Kidney (tissue), 14 donors: Measurements from ENCODE around the gene JAK1. TPM values are rescaled to one million over a fixed set of nuclear protein-coding genes. Genes with fewer than 3 reads are reported as not detected.

Experiments used
- DNase-seq, 5 donors: peaks; one replicate each; pipeline ENCODE4 v3.0.0-alpha.2; 2013 to 2020
- FAIRE-seq: peaks from 2 replicates; lab custom pipeline; 2012; peaks lifted over from hg19 to GRCh38; lab: Jason Lieb, UNC
- H3K27ac ChIP-seq, 2 donors: one replicate each; pipeline ENCODE4 v1.7.0; 2013; ENCODE audit warnings: low read depth in 2 of 2, low read length in 2 of 2, inconsistent platforms in 1 of 2
- H3K27me3 ChIP-seq: one replicate; pipeline ENCODE4 v1.7.1; 2013; ENCODE audit warnings: low read length, inconsistent platforms; ENCODE audit not compliant: control insufficient read depth, insufficient read depth
- H3K36me3 ChIP-seq, 3 donors: one replicate each; pipeline versions ENCODE4 v1.7.0 to v1.7.1; 2013; ENCODE audit warnings: low read length in 3 of 3, control low read depth in 1 of 3, inconsistent platforms in 1 of 3; ENCODE audit not compliant: insufficient read depth in 3 of 3, control insufficient read depth in 2 of 3
- H3K4me1 ChIP-seq, 3 donors: one replicate each; pipeline versions ENCODE4 v1.7.0 to v1.7.1; 2013; ENCODE audit warnings: low read length in 3 of 3, inconsistent platforms in 1 of 3, low read depth in 1 of 3; ENCODE audit not compliant: control insufficient read depth in 2 of 3, insufficient read depth in 2 of 3
- H3K4me3 ChIP-seq, 3 donors: one replicate each; pipeline versions ENCODE4 v1.7.0 to v1.8.1; 2013; ENCODE audit warnings: low read length in 3 of 3, control low read depth in 1 of 3, inconsistent platforms in 1 of 3
- H3K9ac ChIP-seq, 3 donors: one replicate each; pipeline versions ENCODE4 v1.7.0 to v1.7.1; 2013; ENCODE audit warnings: low read length in 3 of 3, control low read depth in 1 of 3, inconsistent platforms in 1 of 3
- H3K9me3 ChIP-seq, 3 donors: one replicate each; pipeline versions ENCODE4 v1.7.0 to v1.7.1; 2013; ENCODE audit warnings: low read length in 3 of 3, control low read depth in 1 of 3, inconsistent platforms in 1 of 3; ENCODE audit not compliant: control insufficient read depth in 2 of 3, insufficient read depth in 1 of 3
- intact Hi-C: fragments of 100-400 bp; cut with DNase I; formaldehyde crosslinking; loops from one replicate; pipeline ENCODE4 v1.11.1; 2022
- polyA plus RNA-seq: library from polyadenylated mRNA; stranded (reverse); fragments of 350-450 nt; fragmentation: Illumina TruSeq; extraction: RNeasy Lipid Tissue Mini Kit (QIAGEN cat#74804); gene quantifications from one replicate; pipeline ENCODE4 v1.2.3, GENCODE V29; 2014; ENCODE audit warnings: low read depth, low replicate concordance; ENCODE audit not compliant: insufficient read depth
- total RNA-seq: library from RNA; stranded (reverse); fragmentation: NEBNext Ultra II Directional; extraction: Animal tissue kit (Norgen Biotek cat#: 25700); gene quantifications from one replicate; pipeline ENCODE4 v1.2.1, GENCODE V29; 2021
- TF ChIP-seq, protein P1 (sequence below): IDR thresholded peaks from 3 replicates; pipeline ENCODE4 v1.5.1; 2012; ENCODE audit warnings: mild to moderate bottlenecking, moderate library complexity, borderline replicate concordance; ENCODE audit not compliant: insufficient read depth; ENCODE audit errors: extremely low read depth
- donor health status: control.
- donor health status: control.
- donor health status: control.
- donor health status: control.
- donor health status: control.
- donor health status: DM: yes; HTN: yes; CAD: no.
- donor health status: Normal renal cell carcinoma (clear cell type).

Gene JAK1
- total and polyA plus RNA-seq, 2 donors from 2014 or later, result 33.6 to 173 TPM

DNA sequence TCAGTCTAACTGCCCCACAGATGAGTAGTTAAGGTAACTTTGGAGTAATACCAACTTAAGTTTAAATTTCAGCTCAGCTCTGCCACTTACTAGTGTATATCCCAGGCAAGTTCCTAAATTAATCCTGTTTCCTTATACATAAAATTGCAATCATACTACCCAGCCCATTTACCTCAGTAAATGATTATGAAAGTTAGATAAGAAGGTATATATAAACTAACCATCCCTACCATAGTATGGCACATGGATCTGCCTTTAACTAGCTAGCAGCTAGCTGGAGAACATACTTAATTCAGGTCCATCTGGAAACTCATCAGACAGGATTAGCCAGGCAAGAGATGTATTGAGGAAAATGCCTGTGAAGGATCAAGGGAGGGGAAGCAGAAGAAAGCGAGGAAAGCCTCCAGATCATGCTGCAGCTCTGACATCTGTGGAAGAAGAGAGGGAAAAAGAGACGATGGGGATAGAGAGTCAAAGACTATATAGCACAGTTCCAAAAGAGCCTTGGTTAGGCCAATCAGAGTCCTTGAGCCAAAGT is 8.0 kb upstream of the JAK1 start:
- Histone ChIP-seq H3K27ac (no peak overlapping the region), H3K9ac (no peak overlapping the region), H3K4me1 (no peaks in the 10 kb centered on the region), H3K36me3 (no peaks in the 10 kb centered on the region), H3K27me3 (no peaks in the 10 kb centered on the region), H3K4me3 (no peak overlapping the region), H3K9me3 (no peaks in the 10 kb centered on the region)
- TF ChIP-seq, protein P1, sequence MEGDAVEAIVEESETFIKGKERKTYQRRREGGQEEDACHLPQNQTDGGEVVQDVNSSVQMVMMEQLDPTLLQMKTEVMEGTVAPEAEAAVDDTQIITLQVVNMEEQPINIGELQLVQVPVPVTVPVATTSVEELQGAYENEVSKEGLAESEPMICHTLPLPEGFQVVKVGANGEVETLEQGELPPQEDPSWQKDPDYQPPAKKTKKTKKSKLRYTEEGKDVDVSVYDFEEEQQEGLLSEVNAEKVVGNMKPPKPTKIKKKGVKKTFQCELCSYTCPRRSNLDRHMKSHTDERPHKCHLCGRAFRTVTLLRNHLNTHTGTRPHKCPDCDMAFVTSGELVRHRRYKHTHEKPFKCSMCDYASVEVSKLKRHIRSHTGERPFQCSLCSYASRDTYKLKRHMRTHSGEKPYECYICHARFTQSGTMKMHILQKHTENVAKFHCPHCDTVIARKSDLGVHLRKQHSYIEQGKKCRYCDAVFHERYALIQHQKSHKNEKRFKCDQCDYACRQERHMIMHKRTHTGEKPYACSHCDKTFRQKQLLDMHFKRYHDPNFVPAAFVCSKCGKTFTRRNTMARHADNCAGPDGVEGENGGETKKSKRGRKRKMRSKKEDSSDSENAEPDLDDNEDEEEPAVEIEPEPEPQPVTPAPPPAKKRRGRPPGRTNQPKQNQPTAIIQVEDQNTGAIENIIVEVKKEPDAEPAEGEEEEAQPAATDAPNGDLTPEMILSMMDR, result no peak
- intact Hi-C loops, result no loop called here
- no peak for DNase-seq
- FAIRE-seq, result no peak

DNA sequence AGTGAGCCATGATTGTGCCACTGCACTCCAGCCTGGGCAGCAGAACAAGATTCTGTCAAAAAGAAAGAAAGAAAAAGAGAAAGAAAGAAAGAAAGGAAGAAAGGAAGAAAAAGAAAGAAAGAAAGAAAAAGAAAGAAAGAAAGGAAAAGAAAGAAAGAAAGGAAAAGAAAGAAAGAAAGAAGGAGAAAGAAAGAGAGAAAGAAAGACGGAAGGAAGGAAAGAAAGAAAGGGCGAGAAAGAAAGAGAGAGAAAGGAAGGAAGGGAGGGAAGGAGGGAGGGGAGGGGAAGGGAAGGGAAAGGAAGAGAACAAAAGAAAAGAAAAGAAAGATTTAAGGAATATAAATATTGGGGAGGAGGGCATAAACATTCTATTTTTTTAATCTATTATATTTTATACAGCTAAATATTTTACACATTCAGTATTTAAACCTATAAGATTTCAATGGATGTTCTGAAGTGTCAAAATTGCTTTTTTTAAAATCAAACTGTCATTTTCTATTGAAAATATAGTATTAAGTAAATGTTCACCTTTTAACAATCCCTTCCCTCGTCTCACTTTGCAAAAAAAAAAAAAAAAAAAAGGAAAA is 6.8 kb upstream of the JAK1 start:
- DNase-seq, result no peak

DNA sequence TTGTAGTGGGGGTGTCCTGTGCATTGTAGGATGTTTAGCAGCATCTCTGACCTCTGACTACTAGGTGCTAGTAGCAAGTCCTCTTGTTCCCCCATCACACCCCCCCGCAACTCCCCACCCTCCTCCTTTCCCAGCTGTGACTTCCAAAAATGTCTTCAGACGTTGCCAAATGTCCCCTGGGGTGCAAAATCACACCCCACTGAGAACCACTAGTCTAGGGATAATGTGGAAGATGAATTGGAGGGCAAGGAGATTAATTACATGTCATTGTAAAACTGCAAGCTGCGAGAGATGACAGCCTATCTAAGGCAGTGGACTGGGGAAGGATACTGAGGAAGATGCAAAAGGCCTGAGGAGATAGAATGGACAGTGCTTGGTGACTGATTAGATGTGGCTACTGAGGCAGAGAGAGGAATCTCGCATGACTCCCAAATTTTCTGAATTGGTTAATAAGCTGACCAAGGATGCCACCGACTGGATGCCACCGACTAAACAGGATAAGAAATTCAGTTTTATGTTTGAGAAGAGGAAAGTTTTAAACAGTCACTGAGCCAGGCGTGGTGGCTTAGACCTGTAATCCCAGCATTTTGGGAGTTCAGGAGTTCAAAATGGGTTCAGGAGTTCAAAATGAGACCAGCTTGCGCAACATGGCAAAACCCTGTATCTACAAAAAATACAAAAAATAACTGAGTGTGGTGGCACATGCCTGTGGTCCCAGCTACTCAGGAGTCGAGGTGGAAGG is 3.1 kb upstream of the JAK1 start:
- Histone ChIP-seq H3K27ac (no peak overlapping the region), H3K4me1 (peaks cover 0 to 8% (median 2%) of the 10 kb centered on the region in 3 donors), H3K9ac (no peak overlapping the region), H3K36me3 (no peaks in the 10 kb centered on the region), H3K4me3 (no peak overlapping the region), H3K27me3 (no peaks in the 10 kb centered on the region), H3K9me3 (no peaks in the 10 kb centered on the region)
- intact Hi-C loops, result no loop called here
- no peak for DNase-seq
- TF ChIP-seq, protein P1, result peak; percentile 3
- no peak for FAIRE-seq

More for the DNA sequence above, 6.8 kb upstream of the JAK1 start:
- Histone ChIP-seq H3K27me3 (no peaks in the 10 kb centered on the region), H3K36me3 (no peaks in the 10 kb centered on the region), H3K4me1 (no peaks in the 10 kb centered on the region), H3K9me3 (no peaks in the 10 kb centered on the region), H3K27ac (no peak overlapping the region), H3K4me3 (no peak overlapping the region), H3K9ac (no peak overlapping the region)
- intact Hi-C loops, result no loop called here
- FAIRE-seq, result no peak
- TF ChIP-seq, protein P1, result no peak
